M059J (cell line): Measurements from ENCODE around the gene MADCAM1. TPM values are rescaled to one million over a fixed set of nuclear protein-coding genes. Genes with fewer than 3 reads are reported as not detected.
"Not testable (repeated sequence)": the region's sequence is repeated elsewhere in the genome, so short reads cannot be mapped to it uniquely, and the experiment has no call there.

Experiments
- DNase-seq: peaks from one replicate; pipeline ENCODE4 v3.0.0-alpha.2; 2012; ENCODE audit warnings: low read depth
- total RNA-seq: library from RNA; depleted of rRNA; stranded (reverse); fragments of >200 nt; shearing (Covaris generic); gene quantifications from 2 replicates; pipeline ENCODE4 v1.2.3, GENCODE V29; 2014

The MADCAM1 gene
- total RNA-seq, 1 experiment from 2014 or later: not detected

DNA sequence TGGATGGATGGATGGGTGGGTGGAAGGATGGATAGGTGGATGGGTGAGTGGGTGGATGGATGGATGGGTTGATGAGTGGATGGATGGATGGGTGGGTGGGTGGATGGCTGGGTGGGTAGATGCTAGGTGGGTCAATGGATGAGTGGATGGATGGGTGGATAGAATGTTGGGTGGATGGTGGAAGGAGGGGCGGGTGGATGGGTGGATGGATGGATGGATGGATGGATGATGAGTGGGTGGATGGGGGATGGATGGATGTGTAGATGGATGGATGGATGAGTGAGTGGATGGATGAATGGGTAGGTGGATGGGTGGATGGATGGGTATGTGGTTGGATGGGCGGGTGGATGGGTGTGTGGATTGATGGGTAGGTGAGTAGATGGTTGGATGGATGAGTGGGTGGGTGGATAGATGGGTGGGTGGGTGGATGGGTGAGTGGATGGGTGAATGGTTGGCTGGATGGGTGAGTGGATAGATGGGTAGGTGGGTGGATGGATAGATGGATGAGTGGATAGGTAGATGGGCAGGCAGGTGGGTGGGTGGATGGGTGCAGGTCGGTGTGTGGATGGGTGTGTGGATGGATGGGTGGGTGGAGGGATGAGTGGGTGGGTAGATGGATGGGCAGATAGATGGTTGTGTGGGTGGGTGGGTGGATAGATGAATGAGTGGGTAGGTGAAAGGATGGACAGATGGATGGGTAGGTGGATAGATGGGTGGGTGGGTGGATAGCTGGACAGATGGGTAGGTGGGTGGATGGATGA lies 31.1 kb upstream of the MADCAM1 start:
- no peak for DNase-seq

GRCh38 chr19:467554-467953 lies 28.7 kb upstream of the MADCAM1 start:
- no peak for DNase-seq

DNA sequence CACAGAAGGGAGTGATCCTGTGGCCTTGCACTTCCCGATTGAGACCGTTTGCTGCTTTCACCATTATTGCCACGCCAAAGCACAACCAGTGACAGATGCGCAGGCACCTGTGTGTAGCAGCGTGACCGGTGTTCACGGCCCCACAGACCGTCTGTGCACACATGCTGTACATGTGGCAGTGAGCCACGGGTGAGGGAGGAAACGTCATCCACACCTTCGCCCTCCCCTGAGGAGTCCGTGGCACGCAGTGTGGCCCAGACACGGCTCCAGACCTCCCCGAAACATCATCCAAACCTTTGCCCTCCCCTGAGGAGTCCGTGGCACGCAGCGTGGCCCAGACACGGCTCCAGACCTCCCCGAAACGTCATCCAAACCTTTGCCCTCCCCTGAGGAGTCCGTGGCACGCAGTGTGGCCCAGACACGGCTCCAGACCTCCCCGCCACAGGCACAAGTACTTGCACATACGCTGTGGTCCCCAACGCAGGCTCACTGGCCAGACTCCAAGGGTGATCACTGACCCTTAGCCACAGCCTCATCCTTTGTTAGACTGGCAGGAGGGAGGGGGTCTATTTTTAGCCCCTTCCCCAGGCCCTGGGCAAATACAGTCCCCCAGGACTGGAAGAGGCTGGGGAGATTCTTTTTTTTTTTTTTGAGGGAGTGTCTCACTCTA lies 27.6 kb upstream of the MADCAM1 start:
- no peak for DNase-seq

DNA sequence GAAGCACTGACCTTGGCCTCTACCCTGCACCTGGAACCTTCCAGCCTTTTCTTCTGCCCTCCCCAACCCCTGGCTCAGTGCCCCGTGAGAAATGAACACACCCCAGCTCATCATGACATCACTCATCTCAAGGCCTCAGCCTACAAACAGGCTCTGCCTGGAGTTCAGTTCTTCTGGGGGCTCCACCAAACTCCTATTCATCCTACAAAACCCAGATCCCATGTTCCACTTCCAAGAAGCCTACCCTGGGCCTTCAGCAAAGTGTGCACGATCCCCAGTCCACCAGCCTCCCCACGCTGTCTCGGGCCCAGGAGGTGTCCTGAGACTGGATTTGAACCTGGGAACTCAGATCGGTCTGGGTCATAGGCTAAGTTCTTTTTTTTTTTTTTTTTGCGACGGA lies 26.5 kb upstream of the MADCAM1 start:
- no peak for DNase-seq

DNA sequence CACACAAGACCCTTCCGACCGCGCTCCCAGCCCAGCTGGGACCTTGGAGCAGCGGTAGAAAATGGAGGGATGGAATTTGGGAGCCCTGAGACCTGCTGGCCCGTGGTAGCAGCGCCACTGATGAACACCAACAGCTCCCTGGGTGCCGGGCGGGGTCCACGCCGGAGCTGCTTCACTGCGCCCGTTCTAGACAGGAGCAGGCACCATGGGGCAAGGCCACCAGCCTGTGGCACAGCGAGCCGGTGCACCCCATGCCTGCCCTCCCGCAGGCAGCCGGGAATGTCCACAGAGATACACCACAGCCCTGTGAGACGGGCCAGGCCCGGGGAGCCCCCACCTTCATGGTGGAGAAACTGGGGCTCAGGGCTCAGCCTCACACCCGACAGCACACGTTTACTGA lies 25.6 kb upstream of the MADCAM1 start:
- no peak for DNase-seq

DNA sequence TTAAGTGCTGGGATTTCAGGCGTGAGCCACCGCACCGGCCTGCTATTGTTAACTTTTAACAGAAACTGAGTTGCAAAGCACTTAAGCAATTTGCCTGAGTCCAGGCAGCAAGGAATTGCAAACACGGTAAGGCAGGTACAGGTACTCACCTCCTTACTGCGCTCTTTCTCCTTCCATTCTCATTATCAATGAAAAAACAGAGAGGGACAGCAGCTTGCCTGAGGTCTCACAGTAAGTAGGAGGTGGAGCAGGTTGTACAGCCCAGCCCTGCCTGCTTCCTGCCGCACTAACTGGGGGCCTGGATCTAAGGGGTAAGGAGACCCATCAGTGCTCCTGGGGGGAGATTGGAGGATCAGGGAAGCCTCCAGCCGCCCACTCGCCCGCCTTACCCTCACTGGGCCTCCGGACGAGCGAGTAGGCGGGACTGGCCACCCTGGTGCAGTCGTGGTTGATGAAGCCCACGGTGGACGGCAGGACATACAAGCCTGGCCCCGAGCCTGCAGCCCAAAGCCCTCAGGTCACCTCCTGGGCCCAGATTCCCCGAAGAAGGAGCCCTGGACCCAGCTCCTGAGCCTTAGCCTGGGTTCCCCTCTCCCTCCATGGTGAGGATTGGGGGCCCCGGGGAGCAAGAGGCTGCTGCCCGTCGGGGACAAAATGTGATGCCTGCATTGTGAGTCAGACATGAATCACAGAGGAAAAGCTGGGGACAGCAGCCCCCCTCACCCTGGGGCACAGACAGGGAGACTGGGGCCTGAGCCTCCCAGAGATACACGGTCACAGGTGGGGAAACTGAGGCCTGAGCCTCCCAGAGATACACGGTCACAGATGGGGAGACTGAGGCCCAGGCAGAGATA lies 24.1 kb upstream of the MADCAM1 start:
- DNase-seq: peak; percentile 64

GRCh38 chr19:474126-475078 lies 21.9 kb upstream of the MADCAM1 start:
- DNase-seq: no peak

DNA sequence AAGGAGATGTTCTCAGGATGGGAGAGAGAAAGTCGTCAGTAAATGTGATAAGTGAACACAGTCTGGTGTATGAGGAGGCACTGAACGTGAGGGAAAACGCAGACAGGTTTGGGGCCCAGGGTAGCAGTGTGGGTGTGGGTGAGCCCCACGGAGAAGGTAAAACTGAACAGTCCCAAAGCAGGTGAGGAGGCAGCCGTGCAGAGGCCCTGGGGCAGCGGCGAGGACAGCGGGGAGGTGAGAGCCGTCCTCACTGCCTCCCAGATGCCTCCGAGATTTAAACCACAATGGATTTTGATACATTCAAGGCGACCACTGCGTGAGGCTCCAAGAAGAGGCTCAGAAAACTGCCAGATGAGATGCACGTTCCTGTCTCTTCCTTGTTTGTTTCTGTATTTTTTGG lies 20.9 kb upstream of the MADCAM1 start:
- no peak for DNase-seq

DNA sequence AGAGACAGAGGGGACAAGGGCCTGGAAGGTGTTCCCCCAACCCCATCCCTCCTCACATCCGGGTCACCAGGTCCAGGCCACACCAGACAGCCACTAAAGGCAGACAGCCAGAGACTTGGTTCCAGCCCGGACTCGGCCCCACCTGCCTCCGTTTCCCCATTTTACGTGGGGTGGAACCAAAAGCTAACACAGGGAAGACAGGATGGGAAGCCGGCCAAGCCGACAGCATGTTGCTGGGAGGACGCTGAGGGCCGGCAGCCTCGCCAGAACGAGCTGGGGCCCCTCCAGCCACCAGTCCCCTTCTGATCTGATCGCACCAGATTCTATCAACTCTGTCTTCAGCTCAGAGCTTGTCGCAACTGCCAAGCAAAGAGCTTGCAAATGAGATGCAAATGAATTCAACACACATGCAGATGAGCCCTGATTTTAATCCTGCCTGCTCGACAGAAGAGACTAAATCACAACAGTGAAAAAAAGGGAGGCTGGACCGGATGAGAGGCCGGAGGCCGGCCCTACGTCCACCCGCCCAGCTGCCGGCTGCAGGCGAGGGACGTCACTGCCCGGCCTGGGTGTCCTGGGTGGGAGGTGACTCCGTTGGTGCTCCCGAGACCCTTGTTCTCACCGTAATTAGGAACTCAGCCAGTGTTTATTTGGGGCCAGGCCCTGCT lies 17.9 kb upstream of the MADCAM1 start:
- DNase-seq: no peak

DNA sequence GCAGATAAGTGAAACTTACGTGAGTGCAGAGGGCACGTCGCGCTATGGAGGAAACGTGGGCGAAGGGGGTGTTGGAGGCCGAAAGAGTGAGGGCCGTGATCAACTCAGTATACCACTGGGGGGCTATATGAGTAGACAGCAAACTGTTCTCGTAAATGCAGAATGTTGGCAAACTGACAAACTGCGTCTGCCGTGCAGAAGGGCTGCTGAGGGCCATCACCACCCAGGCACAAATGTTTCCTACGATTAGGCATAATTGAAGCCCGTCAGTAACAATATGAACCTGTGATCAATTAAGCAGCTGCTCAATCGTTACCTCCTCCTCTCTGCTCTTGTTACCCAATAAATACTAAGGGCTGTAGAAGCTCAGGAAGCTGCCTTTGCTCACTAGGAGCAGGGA lies 17.3 kb upstream of the MADCAM1 start:
- DNase-seq: no peak

- peak; percentile 36 for DNase-seq
Observed at GRCh38 chr19:480016-480855, 16.1 kb upstream of the MADCAM1 start.

GRCh38 chr19:481100-481499 lies 15.2 kb upstream of the MADCAM1 start:
- not testable (repeated sequence) for DNase-seq

DNA sequence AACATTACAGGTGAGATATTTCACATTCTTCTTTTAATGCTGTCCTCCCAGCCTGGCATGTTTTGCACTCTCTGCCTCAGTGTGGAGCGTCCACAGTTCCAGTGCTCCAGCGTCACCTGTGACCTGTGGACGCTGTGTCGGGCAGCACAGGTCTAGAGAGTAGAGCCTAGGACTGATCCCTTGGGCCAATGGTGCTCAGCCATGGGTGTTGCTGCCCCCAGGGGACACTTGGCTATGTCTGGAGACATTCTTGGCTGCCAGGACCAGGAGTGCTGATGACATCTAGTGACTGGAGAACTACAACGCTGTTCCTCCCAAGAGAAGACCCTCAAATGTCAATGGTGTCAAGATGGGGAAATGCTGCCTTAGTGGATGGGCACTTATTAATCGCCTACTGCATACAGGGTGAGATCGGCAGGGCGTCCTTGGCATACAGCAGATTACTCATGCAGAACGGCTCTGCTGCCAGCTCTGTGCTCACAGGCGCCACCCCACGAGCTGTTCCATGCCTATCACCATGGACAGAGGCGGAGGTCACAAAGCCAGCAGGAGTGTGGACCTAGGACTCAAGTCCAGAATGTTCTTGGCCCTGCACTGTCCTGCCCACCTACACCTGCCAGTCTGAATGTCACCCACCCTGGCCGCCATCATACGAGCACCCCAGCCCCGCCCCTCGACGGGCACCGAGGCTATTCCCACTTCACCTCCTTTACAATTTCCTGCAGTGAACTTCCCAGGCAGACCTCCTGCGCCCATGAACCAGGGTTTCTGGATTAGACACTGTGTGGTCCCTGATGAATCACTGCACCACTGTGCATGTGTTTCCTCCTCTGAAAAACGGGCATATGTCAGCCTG lies 13.9 kb upstream of the MADCAM1 start:
- DNase-seq: no peak

DNA sequence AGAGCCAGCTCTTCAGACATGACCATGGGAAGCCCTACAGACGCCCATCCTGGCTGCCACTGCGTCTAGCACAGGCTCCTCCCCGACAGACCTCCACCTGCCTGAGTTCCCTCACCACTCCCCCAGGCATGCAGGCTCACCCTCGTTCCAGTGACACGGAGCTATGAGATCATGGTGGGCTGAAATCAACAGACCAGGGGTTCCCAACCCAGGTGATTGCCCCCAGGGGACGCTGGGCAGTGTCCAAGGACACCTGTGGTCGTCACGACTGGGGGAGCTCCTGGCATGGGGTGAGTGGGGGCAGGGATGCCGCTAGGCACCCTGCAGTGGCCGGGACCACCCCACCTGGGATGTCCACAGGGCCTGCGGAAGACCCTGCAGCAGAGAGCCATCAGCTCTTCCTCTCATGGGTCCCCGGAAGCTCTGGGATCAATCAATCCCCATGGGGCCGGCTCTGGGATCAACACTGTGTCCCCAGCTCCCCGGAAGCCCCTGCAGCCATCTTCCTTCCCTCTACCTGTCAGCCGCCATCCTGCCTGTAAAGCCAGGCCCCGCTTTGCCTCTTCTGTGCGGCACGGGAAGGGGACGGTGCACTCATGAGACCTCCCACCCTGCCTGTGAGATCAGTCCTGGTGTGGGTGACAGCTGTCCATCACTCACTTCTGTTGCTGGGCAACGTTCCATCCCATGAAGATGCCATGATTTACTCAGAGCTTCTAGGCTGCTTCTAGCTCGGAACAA lies 12.8 kb upstream of the MADCAM1 start:
- DNase-seq: no peak

- DNase-seq: no peak
Observed at GRCh38 chr19:484494-484893, 11.8 kb upstream of the MADCAM1 start.

GRCh38 chr19:485077-485476 lies 11.2 kb upstream of the MADCAM1 start:
- DNase-seq: no peak

DNA sequence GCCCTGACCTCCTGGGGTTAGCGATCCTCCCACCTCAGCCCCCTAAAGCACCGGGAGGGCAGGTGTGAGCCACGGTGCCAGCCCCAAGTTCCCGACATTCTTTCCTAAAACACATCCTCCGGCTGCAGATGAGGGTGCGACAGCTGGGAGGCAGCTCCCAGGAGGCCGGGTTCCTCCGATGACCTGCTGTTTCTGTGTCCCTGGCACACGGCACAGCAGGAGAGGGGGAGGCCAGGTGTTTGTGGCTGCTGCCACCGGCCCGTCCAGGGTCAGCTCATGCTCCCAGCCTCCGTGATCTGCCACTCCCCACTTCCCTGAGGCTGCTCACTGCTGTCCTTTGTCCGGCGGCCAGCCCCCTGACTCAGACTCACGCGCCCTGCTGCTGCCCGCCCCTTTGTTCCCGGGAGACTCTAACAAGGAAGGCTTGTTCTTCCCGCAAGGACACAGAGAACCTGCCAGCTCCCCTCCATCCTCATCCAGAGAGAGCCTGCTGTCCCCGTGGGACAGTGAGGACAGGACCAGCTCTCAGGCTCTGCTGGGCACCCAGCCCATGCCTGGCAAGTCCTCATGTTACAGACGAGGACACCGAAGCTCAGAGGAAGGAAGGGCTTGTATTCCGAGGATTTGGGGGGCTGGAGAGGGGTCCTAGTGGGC lies 10.6 kb upstream of the MADCAM1 start:
- DNase-seq: peak; percentile 64
